GM12878 (cell line): Measurements from ENCODE around the gene TBX10. TPM values are rescaled to one million over a fixed set of nuclear protein-coding genes. Genes with fewer than 3 reads are reported as not detected.

ENCODE experiments used
- CUX1 ChIP-seq: IDR thresholded peaks from 2 replicates; pipeline ENCODE4 v1.6.1; 2012; ENCODE audit warnings: improper control_type of control experiment, low read depth, low read length; ENCODE audit not compliant: insufficient replicate concordance
- HDGF ChIP-seq: fragments of 450-650 bp; IDR thresholded peaks from 2 replicates; pipeline ENCODE4 v1.6.1; 2016; ENCODE audit warnings: antibody characterized with exemption
- HSF1 ChIP-seq: fragments of 150-350 bp; IDR thresholded peaks from 2 replicates; pipeline ENCODE4 v1.6.1; 2014; ENCODE audit warnings: mild to moderate bottlenecking, low read depth, low read length
- IRF3 ChIP-seq: fragments of 450-650 bp; IDR thresholded peaks from 2 replicates; pipeline ENCODE4 v1.6.1; 2014; ENCODE audit warnings: mild to moderate bottlenecking
- NR2C1 ChIP-seq: fragments of 450-650 bp; IDR thresholded peaks from 2 replicates; pipeline ENCODE4 v1.6.1; 2017; ENCODE audit warnings: antibody characterized with exemption, mild to moderate bottlenecking, moderate library complexity
- TAF1 ChIP-seq: IDR thresholded peaks from 2 replicates; pipeline ENCODE4 v1.6.1; 2011; ENCODE audit warnings: mild to moderate bottlenecking, low read depth, low read length, borderline replicate concordance
- ZNF274 ChIP-seq: IDR thresholded peaks from one replicate; pipeline ENCODE4 v1.8.0; 2011; ENCODE audit not compliant: insufficient read length, insufficient read depth
- ZNF687 ChIP-seq: fragments of 450-650 bp; IDR thresholded peaks from 2 replicates; pipeline ENCODE4 v1.6.1; 2017; ENCODE audit warnings: mild to moderate bottlenecking, moderate library complexity
- polyA plus RNA-seq, 11 experiments: library from polyadenylated mRNA; depleted of rRNA in 4 of 11; unstranded in 6 of 11; stranded (reverse) in 5 of 11; fragments of >200 nt; fragmentation: Nextera tagmentation in 4 of 11; fragmentation: Illumina TruSeq in 1 of 11; extraction: Ambion mirVana in 4 of 11; extraction: Trizol in 1 of 11; gene quantifications; 1 replicate in 1 of 11; 2 replicates in 10 of 11; pipeline versions ENCODE4 v1.2.1 to v1.2.3, GENCODE V29; 2011 to 2016; ENCODE audit warnings: inconsistent platforms in 2 of 11, missing spikeins in 2 of 11, low read depth in 1 of 11
- total RNA-seq, 4 experiments: library from RNA; depleted of rRNA in 3 of 4; stranded (reverse); fragments of >200 nt in 3 of 4; fragmentation: Illumina TruSeq in 1 of 4; extraction: Trizol in 1 of 4; gene quantifications; 2 replicates each; pipeline versions ENCODE4 v1.2.1 to v1.2.3, GENCODE V29; 2013 to 2021

The TBX10 gene
- total and polyA plus RNA-seq, 10 of the 15 experiments (the other 5 are each of a cell fraction or from before 2014, with no cell fraction given), result 0.10 to 0.44 (median 0.20) TPM; not detected in 4

GRCh38 chr11:67584205-67584880 is 55.2 kb downstream of the TBX10 start (continued):
- peak; percentile 75; the same call in 1 of the 2 replicates for TF ChIP-seq HDGF
- peak; percentile 56 for TF ChIP-seq ZNF687
- no peak for TF ChIP-seq IRF3
- no peak for TF ChIP-seq NR2C1
- no peak for TF ChIP-seq ZNF274
- 0 out of 2 replicates have a peak, but pooled peaks have one; percentile 16 for TF ChIP-seq TAF1
- TF ChIP-seq HSF1, result no peak
- TF ChIP-seq CUX1, result no peak
